ENCODE data around the gene ADARB1. TPM values are rescaled to one million over a fixed set of nuclear protein-coding genes. Genes with fewer than 3 reads are reported as not detected.

Gene ADARB1
- total and polyA plus RNA-seq, 8 donors: 3.2 to 33.9 (median 9.4) TPM

GRCh38 chr21:45252448-45252925 lies 178.1 kb downstream of the ADARB1 start:
- Histone ChIP-seq H3K4me3 (no peak overlapping the region), H3K36me3 (no peaks in the 10 kb centered on the region), H3K27ac (no peak overlapping the region), H3K4me1 (peaks cover 7 to 16% (median 10%) of the 10 kb centered on the region in 4 donors), H3K27me3 (peaks cover 0 to 60% (median 35%) of the 10 kb centered on the region in 3 donors), H3K9me3 (no peaks in the 10 kb centered on the region)
- TF ChIP-seq POLR2AphosphoS5 (IDR thresholded peaks at IDR 0.05) (no peak), POLR2A (IDR thresholded peaks at IDR 0.05) (no peak), EP300 (IDR thresholded peaks at IDR 0.05) (no peak)
- TF ChIP-seq, protein P1, sequence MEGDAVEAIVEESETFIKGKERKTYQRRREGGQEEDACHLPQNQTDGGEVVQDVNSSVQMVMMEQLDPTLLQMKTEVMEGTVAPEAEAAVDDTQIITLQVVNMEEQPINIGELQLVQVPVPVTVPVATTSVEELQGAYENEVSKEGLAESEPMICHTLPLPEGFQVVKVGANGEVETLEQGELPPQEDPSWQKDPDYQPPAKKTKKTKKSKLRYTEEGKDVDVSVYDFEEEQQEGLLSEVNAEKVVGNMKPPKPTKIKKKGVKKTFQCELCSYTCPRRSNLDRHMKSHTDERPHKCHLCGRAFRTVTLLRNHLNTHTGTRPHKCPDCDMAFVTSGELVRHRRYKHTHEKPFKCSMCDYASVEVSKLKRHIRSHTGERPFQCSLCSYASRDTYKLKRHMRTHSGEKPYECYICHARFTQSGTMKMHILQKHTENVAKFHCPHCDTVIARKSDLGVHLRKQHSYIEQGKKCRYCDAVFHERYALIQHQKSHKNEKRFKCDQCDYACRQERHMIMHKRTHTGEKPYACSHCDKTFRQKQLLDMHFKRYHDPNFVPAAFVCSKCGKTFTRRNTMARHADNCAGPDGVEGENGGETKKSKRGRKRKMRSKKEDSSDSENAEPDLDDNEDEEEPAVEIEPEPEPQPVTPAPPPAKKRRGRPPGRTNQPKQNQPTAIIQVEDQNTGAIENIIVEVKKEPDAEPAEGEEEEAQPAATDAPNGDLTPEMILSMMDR (IDR thresholded peaks at IDR 0.05): no peak
- no peak for DNase-seq
- 83 to 92% (median 88%) methylated on average over 11 to 13 of the region's 13 CpGs for WGBS, 5 donors
- intact Hi-C loops (cut with DNase I; ENCODE audit: low total_unique reads): no loop called here

GRCh38 chr21:45253180-45253579 lies 178.8 kb downstream of the ADARB1 start:
- Histone ChIP-seq H3K9me3 (no peaks in the 10 kb centered on the region), H3K36me3 (no peaks in the 10 kb centered on the region), H3K4me3 (no peak overlapping the region), H3K27me3 (peaks cover 0 to 64% (median 40%) of the 10 kb centered on the region in 3 donors), H3K4me1 (peaks cover 7 to 16% (median 9%) of the 10 kb centered on the region in 4 donors), H3K27ac (no peak overlapping the region)
- no peak for DNase-seq
- 44 to 65% (median 56%) methylated on average over 6 to 8 of the region's 8 CpGs for WGBS, 5 donors
- intact Hi-C loops (cut with DNase I; ENCODE audit: low total_unique reads): no loop called here
- TF ChIP-seq, protein P1 (IDR thresholded peaks at IDR 0.05): no peak
- TF ChIP-seq POLR2A (IDR thresholded peaks at IDR 0.05): no peak
- TF ChIP-seq EP300 (IDR thresholded peaks at IDR 0.05): no peak
- no peak for TF ChIP-seq POLR2AphosphoS5 (IDR thresholded peaks at IDR 0.05)

- intact Hi-C loops (cut with DNase I; ENCODE audit: low total_unique reads): no loop called here
- peaks cover 0 to 65% (median 41%) of the 10 kb centered on the region in 3 donors for H3K27me3 ChIP-seq
- TF ChIP-seq POLR2AphosphoS5 (IDR thresholded peaks at IDR 0.05) (no peak), EP300 (IDR thresholded peaks at IDR 0.05) (no peak), POLR2A (IDR thresholded peaks at IDR 0.05) (no peak)
- TF ChIP-seq, protein P1 (IDR thresholded peaks at IDR 0.05): no peak
- WGBS, 5 donors: 79 to 89% (median 84%) methylated on average over 13 to 28 of the region's 28 CpGs
- H3K36me3 ChIP-seq: no peaks in the 10 kb centered on the region
- no peaks in the 10 kb centered on the region for H3K9me3 ChIP-seq
- peaks cover 1 to 10% (median 4%) of the 10 kb centered on the region in 4 donors for H3K4me1 ChIP-seq
- H3K4me3 ChIP-seq: no peak overlapping the region
- no peak overlapping the region for H3K27ac ChIP-seq
- DNase-seq: no peak
Observed at GRCh38 chr21:45253633-45254459, 179.5 kb downstream of the ADARB1 start.

DNA sequence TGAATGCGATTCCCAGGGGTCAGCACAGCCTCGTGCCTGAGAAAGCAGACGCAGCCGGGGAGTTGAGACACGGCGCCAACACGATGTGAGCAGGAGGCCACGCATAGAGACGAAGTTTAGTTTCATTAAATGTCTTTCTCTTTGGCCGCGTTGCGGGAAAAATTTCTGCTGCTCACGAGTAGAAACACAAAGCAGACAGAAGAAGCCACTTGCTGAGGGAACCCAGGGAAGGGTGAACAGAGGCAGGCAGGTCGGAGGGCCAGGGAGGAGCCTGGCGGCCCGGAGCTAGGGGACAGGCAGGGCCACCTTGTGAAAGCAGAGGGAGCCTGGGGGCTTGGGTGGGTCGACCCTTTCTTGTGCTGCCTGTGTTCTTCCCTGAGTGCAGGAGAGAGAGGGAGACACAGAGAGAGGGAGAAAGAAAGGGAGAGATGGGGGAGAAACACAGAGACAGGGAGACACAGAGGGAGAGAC lies 180.1 kb downstream of the ADARB1 start:
- Histone ChIP-seq H3K4me3 (no peak overlapping the region), H3K36me3 (no peaks in the 10 kb centered on the region), H3K27me3 (peaks cover 0 to 68% (median 40%) of the 10 kb centered on the region in 3 donors), H3K4me1 (peaks cover 0 to 6% (median 0%) of the 10 kb centered on the region in 4 donors), H3K27ac (no peak overlapping the region), H3K9me3 (no peaks in the 10 kb centered on the region)
- TF ChIP-seq POLR2AphosphoS5 (IDR thresholded peaks at IDR 0.05) (no peak), EP300 (IDR thresholded peaks at IDR 0.05) (no peak), POLR2A (IDR thresholded peaks at IDR 0.05) (no peak)
- TF ChIP-seq, protein P1 (IDR thresholded peaks at IDR 0.05): no peak
- intact Hi-C loops (cut with DNase I; ENCODE audit: low total_unique reads): no loop called here
- no peak for DNase-seq
- WGBS, 5 donors: 77 to 84% (median 81%) methylated on average over 17 of the region's 17 CpGs

Data from stomach (tissue), 9 donors.